Stimulated activated CD8-positive, alpha-beta memory T cell treated with anti-CD3 and anti-CD28 coated beads, Interleukin-4, amount 100 ng/mL, for 4 hours (primary cell): Measurements from ENCODE around the gene BRWD1.
"Not testable (repeated sequence)": the region's sequence is repeated elsewhere in the genome, so short reads cannot be mapped to it uniquely, and the experiment has no call there.

ENCODE experiments used
- DNase-seq, 2 donors: peaks; one replicate each; pipeline ENCODE4 v3.0.0-alpha.2; 2020; ENCODE audit warnings: low read depth in 2 of 2, low spot score in 1 of 2

The BRWD1 gene

GRCh38 chr21:39288987-39289386, 24.4 kb downstream of the BRWD1 start:
- no peak for DNase-seq

- no peak for DNase-seq
Measured at GRCh38 chr21:39282911-39283310, 30.5 kb downstream of the BRWD1 start.

- DNase-seq = no peak
Measured at GRCh38 chr21:39281853-39282252, 31.6 kb downstream of the BRWD1 start.

- no peak for DNase-seq
Measured at GRCh38 chr21:39281207-39281606, 32.2 kb downstream of the BRWD1 start.

- DNase-seq = no peak
Measured at GRCh38 chr21:39269620-39270019, 43.8 kb downstream of the BRWD1 start.

GRCh38 chr21:39265603-39266002, 47.8 kb downstream of the BRWD1 start:
- no peak for DNase-seq

GRCh38 chr21:39263372-39263771, 50.1 kb downstream of the BRWD1 start:
- DNase-seq = no peak

GRCh38 chr21:39258207-39258606, 55.2 kb downstream of the BRWD1 start:
- no peak for DNase-seq

- no peak for DNase-seq
Measured at GRCh38 chr21:39251326-39251725, 62.1 kb downstream of the BRWD1 start.

GRCh38 chr21:39238275-39238674, 75.2 kb downstream of the BRWD1 start:
- DNase-seq = no peak

GRCh38 chr21:39232861-39233291, 80.6 kb downstream of the BRWD1 start:
- no peak for DNase-seq

GRCh38 chr21:39224930-39225329, 88.5 kb downstream of the BRWD1 start:
- no peak for DNase-seq

- no peak for DNase-seq
Measured at GRCh38 chr21:39221997-39222486, 91.4 kb downstream of the BRWD1 start.

GRCh38 chr21:39221282-39221996, 92.0 kb downstream of the BRWD1 start:
- DNase-seq = no peak

- DNase-seq = not testable (repeated sequence)
Measured at GRCh38 chr21:39220875-39221274, 92.6 kb downstream of the BRWD1 start.

GRCh38 chr21:39220150-39220549, 93.3 kb downstream of the BRWD1 start:
- DNase-seq = no peak

- no peak for DNase-seq
Measured at GRCh38 chr21:39218082-39218409, 95.4 kb downstream of the BRWD1 start.

- no peak for DNase-seq
Measured at GRCh38 chr21:39217356-39218081, 95.9 kb downstream of the BRWD1 start.

GRCh38 chr21:39216290-39216689, 97.1 kb downstream of the BRWD1 start:
- no peak for DNase-seq

- no peak for DNase-seq
Measured at GRCh38 chr21:39215078-39215477, 98.4 kb downstream of the BRWD1 start.

GRCh38 chr21:39209334-39209688, 104.1 kb downstream of the BRWD1 start:
- no peak for DNase-seq

GRCh38 chr21:39208624-39209333, 104.7 kb downstream of the BRWD1 start:
- DNase-seq = no peak
